NCI-H2196 treated with DMSO at 0.1 percent for 48 hours (cell line): ENCODE results near the gene FIBP.

Source experiments
- DNase-seq: peaks from one replicate; lab custom pipeline; 2025; ENCODE audit not compliant: unreplicated experiment; lab: John Stamatoyannopoulos, UW

FIBP gene

GRCh38 chr11:65871811-65872548 is 16.3 kb downstream of the FIBP start:
- DNase-seq = no peak

GRCh38 chr11:65870706-65871681 is 17.3 kb downstream of the FIBP start:
- DNase-seq = no peak

- no peak for DNase-seq
Observed at GRCh38 chr11:65870307-65870658, 18.0 kb downstream of the FIBP start.

GRCh38 chr11:65869643-65870306 is 18.5 kb downstream of the FIBP start:
- DNase-seq = no peak

- DNase-seq = no peak
Observed at GRCh38 chr11:65868907-65869306, 19.4 kb downstream of the FIBP start.

- no peak for DNase-seq
Observed at GRCh38 chr11:65868076-65868667, 20.1 kb downstream of the FIBP start.

- no peak for DNase-seq
Observed at GRCh38 chr11:65867284-65868071, 20.8 kb downstream of the FIBP start.

- no peak for DNase-seq
Observed at GRCh38 chr11:65866509-65867283, 21.6 kb downstream of the FIBP start.

- DNase-seq = no peak
Observed at GRCh38 chr11:65865550-65866172, 22.6 kb downstream of the FIBP start.

- DNase-seq = no peak
Observed at GRCh38 chr11:65864706-65865471, 23.4 kb downstream of the FIBP start.

- no peak for DNase-seq
Observed at GRCh38 chr11:65863889-65864705, 24.2 kb downstream of the FIBP start.

GRCh38 chr11:65862941-65863888 is 25.1 kb downstream of the FIBP start:
- no peak for DNase-seq

GRCh38 chr11:65862191-65862735 is 26.0 kb downstream of the FIBP start:
- DNase-seq = no peak

- no peak for DNase-seq
Observed at GRCh38 chr11:65861533-65862183, 26.6 kb downstream of the FIBP start.

GRCh38 chr11:65861165-65861505 is 27.1 kb downstream of the FIBP start:
- DNase-seq = no peak
